Smooth muscle cell (in vitro differentiated cells): Measurements from ENCODE around the gene MATK. TPM values are rescaled to one million over a fixed set of nuclear protein-coding genes. Genes with fewer than 3 reads are reported as not detected.

Source experiments
- DNase-seq: peaks from one replicate; lab custom pipeline; 2025; ENCODE audit not compliant: unreplicated experiment; lab: John Stamatoyannopoulos, UW
- H2AFZ ChIP-seq: fragments of 200-600 bp; sonication (generic); 2 replicates; pipeline ENCODE4 v1.6.0; 2016; ENCODE audit warnings: antibody characterized with exemption, low read depth, mild to moderate bottlenecking
- H3F3A ChIP-seq: fragments of 200-600 bp; sonication (generic); 2 replicates; pipeline ENCODE4 v1.6.0; 2017; ENCODE audit warnings: antibody characterized with exemption, low read depth
- H3K27ac ChIP-seq: fragments of 200-600 bp; sonication (generic); 2 replicates; pipeline ENCODE4 v1.5.1; 2016; ENCODE audit warnings: low read depth, mild to moderate bottlenecking
- H3K27me3 ChIP-seq: fragments of 200-600 bp; sonication (generic); 2 replicates; pipeline ENCODE4 v1.6.1; 2016; ENCODE audit warnings: low read depth, mild to moderate bottlenecking
- H3K36me3 ChIP-seq: fragments of 200-600 bp; sonication (generic); 2 replicates; pipeline ENCODE4 v1.5.1; 2016; ENCODE audit warnings: low read depth
- H3K4me1 ChIP-seq: fragments of 200-600 bp; sonication (generic); 2 replicates; pipeline ENCODE4 v1.5.1; 2016; ENCODE audit warnings: low read depth
- H3K4me2 ChIP-seq: fragments of 200-600 bp; sonication (generic); 2 replicates; pipeline ENCODE4 v1.6.0; 2016; ENCODE audit warnings: mild to moderate bottlenecking
- H3K4me3 ChIP-seq: fragments of 200-600 bp; sonication (generic); 2 replicates; pipeline ENCODE4 v1.5.1; 2016; ENCODE audit warnings: mild to moderate bottlenecking
- H3K79me2 ChIP-seq: fragments of 200-600 bp; sonication (generic); 2 replicates; pipeline ENCODE4 v1.6.0; 2016; ENCODE audit warnings: low read depth, mild to moderate bottlenecking
- H3K9ac ChIP-seq: fragments of 200-600 bp; sonication (generic); 2 replicates; pipeline ENCODE4 v1.6.0; 2016; ENCODE audit warnings: low read depth
- H3K9me3 ChIP-seq: fragments of 200-600 bp; sonication (generic); replicated peaks from 2 replicates; pipeline ENCODE4 v1.5.1; 2016; ENCODE audit warnings: low read depth
- H4K20me1 ChIP-seq: fragments of 200-600 bp; sonication (generic); 2 replicates; pipeline ENCODE4 v1.6.0; 2016; ENCODE audit warnings: low read depth
- CTCF ChIP-seq: fragments of 200-600 bp; sonication (generic); IDR thresholded peaks from 2 replicates; pipeline ENCODE4 v1.5.1; 2017; ENCODE audit warnings: borderline replicate concordance, mild to moderate bottlenecking, antibody characterized with exemption; ENCODE audit not compliant: insufficient read depth, poor library complexity, severe bottlenecking
- WGBS: methylation state at CpG from one replicate; pipeline ENCODE4 v1.1.7; 2016; ENCODE audit warnings: low lambda C conversion rate; 5-methylcytosine and 5-hydroxymethylcytosine counted together
- polyA plus RNA-seq: library from polyadenylated mRNA; unstranded; fragments of >200 nt; fragmentation: Nextera tagmentation; extraction: Ambion mirVana; gene quantifications from 2 replicates; pipeline ENCODE4 v1.2.1, GENCODE V29; 2016
- total RNA-seq: library from RNA; depleted of rRNA; stranded (reverse); fragments of >200 nt; gene quantifications from 2 replicates; pipeline ENCODE4 v1.2.3, GENCODE V29; 2014

MATK gene
- total and polyA plus RNA-seq, 2 experiments from 2014 or later = not detected

GRCh38 chr19:3833578-3834348 lies 47.6 kb upstream of the MATK start:
- H3K9me3 ChIP-seq = no peaks in the 10 kb centered on the region
- TF ChIP-seq CTCF = no peak
- no peaks in the 10 kb centered on the region for H3K27me3 ChIP-seq
- no peak overlapping the region for H3K9ac ChIP-seq
- H4K20me1 ChIP-seq = no peaks in the 10 kb centered on the region
- no peaks in the 10 kb centered on the region for H3K4me1 ChIP-seq
- H3F3A ChIP-seq = no peaks in the 10 kb centered on the region
- no peak for DNase-seq
- H3K79me2 ChIP-seq = no peaks in the 10 kb centered on the region
- H3K4me2 ChIP-seq = no peak overlapping the region
- 83% methylated on average over 33 of the region's 34 CpGs for WGBS
- no peak overlapping the region for H3K27ac ChIP-seq
- H3K4me3 ChIP-seq = no peak overlapping the region
- no peak overlapping the region for H2AFZ ChIP-seq
- H3K36me3 ChIP-seq = no peaks in the 10 kb centered on the region

DNA sequence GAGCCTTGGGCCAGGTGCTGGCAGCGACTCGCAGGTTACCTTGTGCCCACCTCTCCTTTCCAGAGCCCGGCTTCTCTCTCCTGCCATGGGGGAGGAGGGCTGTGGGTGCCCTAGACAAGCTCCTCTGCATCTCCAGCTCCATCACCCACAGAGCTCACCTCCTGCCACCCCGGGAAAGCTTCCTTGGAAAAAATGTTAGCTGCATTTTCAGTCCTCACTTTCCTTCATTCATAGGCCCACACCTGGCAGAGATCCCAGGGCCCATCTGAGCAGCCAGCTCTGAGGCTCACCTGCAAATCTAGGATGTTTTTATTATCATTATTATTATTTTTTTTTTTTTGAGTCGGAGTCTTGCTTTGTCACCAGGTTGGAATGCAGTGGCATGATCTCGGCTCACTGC lies 45.8 kb upstream of the MATK start:
- Histone ChIP-seq H3K9me3 (no peaks in the 10 kb centered on the region), H3K4me2 (no peak overlapping the region), H3K9ac (no peak overlapping the region), H4K20me1 (no peaks in the 10 kb centered on the region), H3K27ac (no peak overlapping the region), H3F3A (no peaks in the 10 kb centered on the region), H3K4me3 (no peak overlapping the region), H3K27me3 (no peaks in the 10 kb centered on the region), H3K79me2 (no peaks in the 10 kb centered on the region), H3K36me3 (no peaks in the 10 kb centered on the region), H2AFZ (no peak overlapping the region), H3K4me1 (no peaks in the 10 kb centered on the region)
- TF ChIP-seq CTCF = no peak
- DNase-seq = no peak
- WGBS = 91% methylated on average over 6 of the region's 6 CpGs

GRCh38 chr19:3831601-3832000 lies 45.4 kb upstream of the MATK start:
- H3K36me3 ChIP-seq = no peaks in the 10 kb centered on the region
- H3K27me3 ChIP-seq = no peaks in the 10 kb centered on the region
- no peak for DNase-seq
- no peak overlapping the region for H3K27ac ChIP-seq
- H3K9ac ChIP-seq = no peak overlapping the region
- 86% methylated on average over 19 of the region's 19 CpGs for WGBS
- H3K4me2 ChIP-seq = no peak overlapping the region
- no peaks in the 10 kb centered on the region for H3K9me3 ChIP-seq
- H3F3A ChIP-seq = no peaks in the 10 kb centered on the region
- no peaks in the 10 kb centered on the region for H3K79me2 ChIP-seq
- TF ChIP-seq CTCF = no peak
- no peaks in the 10 kb centered on the region for H3K4me1 ChIP-seq
- H4K20me1 ChIP-seq = no peaks in the 10 kb centered on the region
- H2AFZ ChIP-seq = no peak overlapping the region
- H3K4me3 ChIP-seq = no peak overlapping the region
